Measurements from ENCODE around the gene SPHK2. TPM values are rescaled to one million over a fixed set of nuclear protein-coding genes. Genes with fewer than 3 reads are reported as not detected.
A peak's percentile ranks its signal among the peaks of the same experiment; 100 is the strongest.

The SPHK2 gene
- total RNA-seq, 1 donor from 2014 or later, result 13.0 TPM

DNA sequence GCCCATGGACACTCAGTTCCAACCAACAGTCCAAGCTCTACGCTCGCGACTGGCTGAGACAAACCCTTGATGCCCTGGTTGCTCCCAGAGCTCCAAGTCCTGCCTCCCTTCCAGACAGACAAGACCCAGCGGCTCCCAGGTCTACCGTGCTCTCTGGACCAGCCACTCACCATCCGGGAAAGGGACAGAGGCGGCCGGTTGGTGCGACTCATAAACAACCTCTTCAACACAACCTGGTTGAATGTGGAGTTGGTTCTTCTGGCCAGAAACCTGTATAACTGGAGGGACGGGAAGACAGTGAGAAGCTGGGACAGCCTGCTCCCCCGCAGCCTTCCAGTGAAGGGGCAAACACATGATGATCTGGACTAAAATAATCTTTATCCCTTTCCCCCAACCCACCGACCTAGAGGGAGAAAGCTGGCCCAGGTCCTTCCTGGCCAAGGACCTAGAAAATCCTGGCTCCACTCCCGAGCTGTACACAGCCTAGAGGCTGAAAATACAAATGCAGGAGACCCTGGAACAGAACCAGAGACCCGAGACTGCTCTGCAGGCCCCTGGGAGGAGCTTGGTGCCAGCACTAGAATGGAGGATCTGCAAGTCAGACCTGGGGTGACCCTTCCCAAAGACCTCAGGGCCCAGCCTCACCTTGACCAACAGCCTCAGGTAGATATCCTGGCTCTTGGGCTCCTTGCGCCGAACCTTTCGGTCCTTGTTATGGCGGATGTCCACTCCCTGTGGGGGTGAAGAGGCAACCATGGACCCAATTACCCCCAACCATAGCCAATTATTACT, 2.0 kb upstream of the SPHK2 start:
- DNase-seq (ENCODE audit: low read depth), result no peak
- TF ChIP-seq, protein P1, sequence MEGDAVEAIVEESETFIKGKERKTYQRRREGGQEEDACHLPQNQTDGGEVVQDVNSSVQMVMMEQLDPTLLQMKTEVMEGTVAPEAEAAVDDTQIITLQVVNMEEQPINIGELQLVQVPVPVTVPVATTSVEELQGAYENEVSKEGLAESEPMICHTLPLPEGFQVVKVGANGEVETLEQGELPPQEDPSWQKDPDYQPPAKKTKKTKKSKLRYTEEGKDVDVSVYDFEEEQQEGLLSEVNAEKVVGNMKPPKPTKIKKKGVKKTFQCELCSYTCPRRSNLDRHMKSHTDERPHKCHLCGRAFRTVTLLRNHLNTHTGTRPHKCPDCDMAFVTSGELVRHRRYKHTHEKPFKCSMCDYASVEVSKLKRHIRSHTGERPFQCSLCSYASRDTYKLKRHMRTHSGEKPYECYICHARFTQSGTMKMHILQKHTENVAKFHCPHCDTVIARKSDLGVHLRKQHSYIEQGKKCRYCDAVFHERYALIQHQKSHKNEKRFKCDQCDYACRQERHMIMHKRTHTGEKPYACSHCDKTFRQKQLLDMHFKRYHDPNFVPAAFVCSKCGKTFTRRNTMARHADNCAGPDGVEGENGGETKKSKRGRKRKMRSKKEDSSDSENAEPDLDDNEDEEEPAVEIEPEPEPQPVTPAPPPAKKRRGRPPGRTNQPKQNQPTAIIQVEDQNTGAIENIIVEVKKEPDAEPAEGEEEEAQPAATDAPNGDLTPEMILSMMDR (conservative IDR thresholded peaks at IDR 0.05; ENCODE audit: low read depth, low read length), result no peak
- H3K4me3 ChIP-seq (ENCODE audit: low read depth, low read length), result peak overlapping the region; percentile 96

DNA sequence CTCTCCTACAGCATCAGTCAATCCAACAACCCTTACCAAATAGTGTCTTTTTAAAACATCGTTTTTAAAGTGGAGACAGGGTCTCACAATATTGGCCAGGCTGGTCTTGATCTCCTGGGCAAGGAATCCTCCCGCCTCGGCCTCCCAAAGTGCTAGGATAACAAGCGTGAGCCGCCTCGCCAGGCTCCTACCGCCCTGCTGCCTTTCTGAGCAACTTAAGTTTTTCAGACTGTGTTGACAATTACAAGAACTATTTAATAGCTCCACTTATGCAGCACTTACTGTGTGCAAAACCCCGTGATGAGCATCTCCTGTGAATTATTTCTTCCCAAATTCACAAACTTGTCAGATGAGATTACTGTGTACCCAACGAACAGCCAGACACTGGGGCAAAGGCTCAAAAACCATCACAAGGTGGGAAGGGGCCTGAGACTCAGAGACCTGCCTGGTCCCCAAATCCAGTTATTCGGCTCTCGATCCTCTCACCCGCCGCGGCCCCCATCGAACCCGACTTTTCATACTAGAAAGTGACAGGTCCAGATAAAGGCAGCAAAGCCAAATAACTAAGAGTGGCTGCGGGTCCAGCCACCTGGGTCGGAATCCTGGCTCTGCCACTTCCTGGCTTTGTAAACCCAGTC, 909 bp upstream of the SPHK2 start:
- peak overlapping the region; percentile 96 for H3K4me3 ChIP-seq (ENCODE audit: low read depth, low read length)
- TF ChIP-seq, protein P1 (conservative IDR thresholded peaks at IDR 0.05; ENCODE audit: low read depth, low read length), result no peak
- DNase-seq (ENCODE audit: low read depth), result no peak

DNA sequence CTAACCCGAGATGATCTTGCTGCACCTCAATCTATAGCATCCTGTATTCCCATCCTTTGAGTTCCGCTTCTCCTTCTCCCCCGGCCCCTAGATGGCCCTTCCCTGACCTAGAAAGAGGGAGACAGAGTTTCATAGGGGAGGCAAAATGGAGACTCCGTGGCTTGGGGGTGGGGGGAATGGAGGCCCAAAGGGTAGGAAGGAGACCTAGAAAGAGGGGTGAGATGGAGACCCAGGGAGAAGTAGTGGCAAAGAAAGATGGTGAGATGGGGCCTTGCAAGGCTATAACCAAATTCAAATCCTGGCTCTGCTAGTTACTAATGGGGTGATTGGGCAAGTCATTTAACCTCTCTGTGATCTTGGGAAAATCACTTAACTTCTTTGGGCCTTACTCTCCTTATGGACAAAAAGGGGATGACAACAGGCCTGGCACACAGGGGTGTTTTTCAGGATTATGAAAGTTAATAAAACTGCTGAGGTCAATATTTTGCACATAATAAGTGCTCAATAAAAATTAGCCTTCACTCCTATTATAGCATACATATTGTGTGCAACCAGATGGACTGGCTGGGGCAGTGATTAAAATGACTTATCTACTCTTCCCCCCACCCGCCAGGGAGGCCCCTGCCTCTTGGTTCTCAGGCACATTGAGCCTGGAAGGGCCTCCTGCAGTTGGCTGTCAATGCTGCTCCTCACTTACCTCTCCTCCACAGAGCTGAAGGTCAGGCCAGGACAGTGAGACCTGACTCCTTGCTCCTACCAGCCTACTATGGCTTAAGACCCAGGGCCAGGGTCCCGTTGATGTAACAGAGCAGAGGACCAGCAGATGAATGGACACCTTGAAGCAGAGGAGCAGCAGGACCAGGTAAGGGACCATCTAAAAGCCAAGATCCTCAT, 633 bp downstream of the SPHK2 start:
- H3K4me3 ChIP-seq (ENCODE audit: low read depth, low read length), result peak overlapping the region; percentile 96
- no peak for DNase-seq (ENCODE audit: low read depth)
- TF ChIP-seq, protein P1 (conservative IDR thresholded peaks at IDR 0.05; ENCODE audit: low read depth, low read length), result no peak

DNA sequence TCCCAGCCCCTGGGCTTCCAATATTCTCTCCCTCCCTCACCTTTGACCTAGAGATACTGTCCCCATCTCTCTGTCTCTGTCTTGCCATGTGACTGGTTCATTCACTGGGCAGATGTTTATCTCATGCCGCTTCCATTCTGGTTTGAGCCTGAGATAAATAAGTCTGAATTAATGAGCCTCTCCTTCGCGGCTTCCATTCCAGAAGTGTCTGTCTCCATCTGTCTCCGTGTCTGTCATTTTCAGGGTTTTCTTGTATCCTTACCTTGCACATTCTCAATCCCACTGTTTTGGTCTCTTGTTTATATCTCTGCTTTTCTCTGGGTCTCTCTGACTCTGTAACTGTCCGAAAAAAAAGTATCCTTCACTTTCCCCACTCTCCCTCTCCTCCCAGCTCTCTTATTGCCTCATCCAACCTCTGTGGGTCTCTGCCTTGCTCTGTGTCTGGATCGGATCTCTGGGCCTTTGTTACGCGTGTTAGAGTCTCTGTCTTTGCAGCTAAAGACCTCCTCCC, 4.3 kb downstream of the SPHK2 start:
- DNase-seq (ENCODE audit: low read depth), result no peak
- TF ChIP-seq, protein P1 (conservative IDR thresholded peaks at IDR 0.05; ENCODE audit: low read depth, low read length), result no peak

DNA sequence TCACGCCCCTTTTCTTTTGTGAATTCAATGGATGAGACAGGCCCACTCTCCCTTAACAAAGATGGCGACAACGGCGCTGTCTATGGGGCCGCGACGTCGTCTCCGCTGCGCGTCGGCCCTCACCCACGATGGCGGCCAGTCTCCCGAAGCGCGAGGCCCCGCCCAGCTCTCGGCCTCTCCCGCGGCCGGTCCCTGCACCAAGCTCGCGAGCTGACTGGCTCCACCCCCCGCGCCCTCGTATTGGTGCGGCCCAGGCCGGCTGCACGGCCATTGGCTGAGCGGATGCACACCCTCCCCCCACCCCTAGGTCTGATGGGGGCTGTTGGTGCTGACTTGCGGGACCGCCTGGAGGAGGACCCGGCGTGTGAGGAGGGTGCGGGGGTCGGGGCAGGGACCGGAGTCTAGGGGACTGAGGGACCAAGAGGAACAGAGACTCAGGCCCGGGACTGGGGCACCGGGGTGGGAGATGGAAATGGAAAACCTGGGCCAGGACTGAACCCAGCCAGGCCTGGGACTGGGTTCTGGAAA, 4.8 kb downstream of the SPHK2 start:
- TF ChIP-seq, protein P1 (conservative IDR thresholded peaks at IDR 0.05; ENCODE audit: low read depth, low read length), result no peak
- DNase-seq (ENCODE audit: low read depth), result no peak
- peak overlapping the region; percentile 81 for H3K4me3 ChIP-seq (ENCODE audit: low read depth, low read length)

More for the DNA sequence above, 4.3 kb downstream of the SPHK2 start:
- H3K4me3 ChIP-seq (ENCODE audit: low read depth, low read length), result peak overlapping the region; percentile 44

Measured in epithelial cell of proximal tubule (primary cell).